IMR-90 (cell line): Measurements from ENCODE around the gene GJC2. TPM values are rescaled to one million over a fixed set of nuclear protein-coding genes. Genes with fewer than 3 reads are reported as not detected.

Experiments
- ATAC-seq: fragments of 200-7000 bp; cut with Tn5 transposase; 2 replicates; pipeline ENCODE4 v1.9.1; 2020; ENCODE audit warnings: low read depth, mild to moderate bottlenecking, moderate library complexity
- BruUV-seq: library from RNA; stranded (reverse); fragments of 400-500 nt; replicated peaks from 2 replicates; lab custom pipeline; 2021; lab: Mats Ljungman, UMichigan
- CTCF ChIA-PET: fragments of 300-600 bp; formaldehyde crosslinking; extraction: SDS; loops from one replicate; lab custom pipeline; 2021; ENCODE audit warnings: antibody characterized with exemption; lab: Yijun Ruan, JAX
- POLR2A ChIA-PET: fragments of 300-600 bp; sonication (Branson Sonifier 250); formaldehyde crosslinking; loops from one replicate; lab custom pipeline; 2022; ENCODE audit warnings: antibody characterized with exemption; ENCODE audit not compliant: unreplicated experiment; lab: Charles Lee
- DNase-seq: peaks from one replicate; pipeline ENCODE4 v3.0.0; 2013
- H2AFZ ChIP-seq: replicated peaks from 2 replicates; pipeline ENCODE3; 2013; ENCODE audit warnings: low read length, mild to moderate bottlenecking; ENCODE audit not compliant: poor library complexity
- H2AK5ac ChIP-seq: 2 replicates; pipeline ENCODE4 v1.6.1; 2013; ENCODE audit warnings: low read depth, low read length, inconsistent platforms
- H2AK9ac ChIP-seq: replicated peaks from 2 replicates; pipeline ENCODE3; 2013; ENCODE audit warnings: mild to moderate bottlenecking, low read depth, low read length, moderate library complexity; ENCODE audit not compliant: poor library complexity
- H2BK120ac ChIP-seq: 2 replicates; pipeline ENCODE4 v1.6.1; 2013; ENCODE audit warnings: low read depth, low read length, inconsistent platforms
- H2BK15ac ChIP-seq: 3 replicates; pipeline ENCODE4 v1.6.1; 2013; ENCODE audit warnings: low read depth, low read length, inconsistent platforms
- H2BK20ac ChIP-seq: 2 replicates; pipeline ENCODE4 v1.6.1; 2013; ENCODE audit warnings: low read depth, mild to moderate bottlenecking, inconsistent platforms, low read length, moderate library complexity
- H2BK5ac ChIP-seq: 2 replicates; pipeline ENCODE4 v1.6.1; 2013; ENCODE audit warnings: mild to moderate bottlenecking, low read depth, low read length, inconsistent platforms; ENCODE audit not compliant: poor library complexity, severe bottlenecking
- H3K14ac ChIP-seq: replicated peaks from 2 replicates; pipeline ENCODE4 v1.6.1; 2013; ENCODE audit warnings: low read depth, low read length, inconsistent platforms
- H3K18ac ChIP-seq: 2 replicates; pipeline ENCODE4 v1.6.1; 2013; ENCODE audit warnings: low read depth, low read length, control low read depth
- H3K23ac ChIP-seq: 2 replicates; pipeline ENCODE4 v1.6.1; 2013; ENCODE audit warnings: low read depth, low read length, inconsistent platforms
- H3K27ac ChIP-seq: 2 replicates; pipeline ENCODE4 v1.5.1; 2013; ENCODE audit warnings: mild to moderate bottlenecking, control low read depth, low read length; ENCODE audit not compliant: insufficient read depth
- H3K27me3 ChIP-seq: 2 replicates; pipeline ENCODE4 v1.6.1; 2013; ENCODE audit warnings: low read length; ENCODE audit not compliant: control insufficient read depth, insufficient read depth
- H3K36me3 ChIP-seq: 2 replicates; pipeline ENCODE4 v1.6.1; 2013; ENCODE audit warnings: low read length, mixed read lengths; ENCODE audit not compliant: control insufficient read depth, insufficient read depth
- H3K4ac ChIP-seq: 2 replicates; pipeline ENCODE4 v1.6.1; 2013; ENCODE audit warnings: low read depth, low read length, inconsistent platforms
- H3K4me1 ChIP-seq: 2 replicates; pipeline ENCODE4 v1.6.1; 2013; ENCODE audit warnings: low read length, mixed read lengths; ENCODE audit not compliant: control insufficient read depth, insufficient read depth
- H3K4me2 ChIP-seq: 2 replicates; pipeline ENCODE4 v1.6.1; 2013; ENCODE audit warnings: low read depth, mild to moderate bottlenecking, control low read depth, low read length, moderate library complexity
- H3K4me3 ChIP-seq: 2 replicates; pipeline ENCODE4 v1.5.1; 2013; ENCODE audit warnings: low read depth, mild to moderate bottlenecking, control low read depth, low read length, moderate library complexity; ENCODE audit not compliant: insufficient read depth
- H3K56ac ChIP-seq: 2 replicates; pipeline ENCODE4 v1.6.1; 2013; ENCODE audit warnings: low read length, inconsistent platforms; ENCODE audit not compliant: insufficient read depth; ENCODE audit errors: extremely low read depth
- H3K79me1 ChIP-seq, 2 experiments: 2 replicates each; pipeline ENCODE4 v1.6.1; 2013; ENCODE audit warnings: low read length in 2 of 2, inconsistent platforms in 1 of 2, low read depth in 1 of 2
- H3K9ac ChIP-seq: 2 replicates; pipeline ENCODE4 v1.6.1; 2013; ENCODE audit warnings: low read depth, low read length, control low read depth
- H3K9me1 ChIP-seq: 2 replicates; pipeline ENCODE4 v1.6.1; 2013; ENCODE audit warnings: low read length, inconsistent platforms; ENCODE audit not compliant: insufficient read depth
- H3K9me3 ChIP-seq: 2 replicates; pipeline ENCODE4 v1.6.1; 2013; ENCODE audit warnings: low read length; ENCODE audit not compliant: control insufficient read depth, insufficient read depth
- H4K20me1 ChIP-seq: 2 replicates; pipeline ENCODE4 v1.6.1; 2013; ENCODE audit warnings: low read length, inconsistent platforms; ENCODE audit not compliant: insufficient read depth
- H4K5ac ChIP-seq: 2 replicates; pipeline ENCODE4 v1.6.1; 2013; ENCODE audit warnings: mild to moderate bottlenecking, low read depth, low read length, control low read depth
- H4K8ac ChIP-seq, 2 experiments: 2 replicates each; pipeline ENCODE4 v1.6.1; 2013; ENCODE audit warnings: low read depth in 2 of 2, low read length in 2 of 2, control low read depth in 1 of 2, inconsistent platforms in 1 of 2
- H4K91ac ChIP-seq: 2 replicates; pipeline ENCODE4 v1.6.1; 2013; ENCODE audit warnings: low read depth, low read length, inconsistent platforms; ENCODE audit not compliant: insufficient read depth
- BHLHE40 ChIP-seq: fragments of 150-350 bp; IDR thresholded peaks from 2 replicates; pipeline ENCODE4 v1.6.1; 2016; ENCODE audit warnings: mild to moderate bottlenecking, low read depth, low read length
- CEBPB ChIP-seq: IDR thresholded peaks from 2 replicates; pipeline ENCODE4 v1.6.1; 2012; ENCODE audit warnings: low read depth, low read length, improper control_type of control experiment
- FOS ChIP-seq: fragments of 150-350 bp; IDR thresholded peaks from 2 replicates; pipeline ENCODE4 v1.6.1; 2016; ENCODE audit warnings: low read depth, low read length
- MAFK ChIP-seq: IDR thresholded peaks from 2 replicates; pipeline ENCODE4 v1.6.1; 2012; ENCODE audit warnings: low read depth, low read length, improper control_type of control experiment
- MAZ ChIP-seq: IDR thresholded peaks from 2 replicates; pipeline ENCODE4 v1.6.1; 2012; ENCODE audit warnings: low read depth, mild to moderate bottlenecking, low read length, improper control_type of control experiment, moderate library complexity, borderline replicate concordance
- NFE2L2 ChIP-seq: fragments of 150-350 bp; IDR thresholded peaks from 2 replicates; pipeline ENCODE4 v1.6.1; 2016; ENCODE audit warnings: low read depth, mild to moderate bottlenecking, low read length
- RAD21 ChIP-seq: IDR thresholded peaks from 2 replicates; pipeline ENCODE4 v1.6.1; 2012; ENCODE audit warnings: low read length, improper control_type of control experiment
- RCOR1 ChIP-seq: IDR thresholded peaks from 2 replicates; pipeline ENCODE4 v1.6.1; 2012; ENCODE audit warnings: mild to moderate bottlenecking, low read length, improper control_type of control experiment; ENCODE audit not compliant: insufficient replicate concordance
- SMC3 ChIP-seq: fragments of 150-350 bp; IDR thresholded peaks from 2 replicates; pipeline ENCODE4 v1.6.1; 2016; ENCODE audit warnings: low read depth, mild to moderate bottlenecking, antibody characterized with exemption, low read length, moderate library complexity
- WGBS, 2 experiments: methylation state at CpG; one replicate each; pipeline versions ENCODE4 v1.1.5 to v1.1.7; 2013; ENCODE audit warnings: missing lambda C conversion rate in 2 of 2; ENCODE audit not compliant: insufficient read length in 1 of 2; ENCODE audit errors: extremely low coverage in 2 of 2; 5-methylcytosine and 5-hydroxymethylcytosine counted together
- dilution Hi-C: fragments of 300-500 bp; cut with HindIII; formaldehyde crosslinking; loops from one replicate; pipeline ENCODE4 v1.14.3; 2018; ENCODE audit warnings: low sequenced_read_pairs; ENCODE audit not compliant: unreplicated experiment
- in situ Hi-C: fragments of 300-500 bp; cut with MboI; formaldehyde crosslinking; loops from 3 replicates; pipeline ENCODE4 v1.14.3; 2019; ENCODE audit warnings: low sequenced_read_pairs, inconsistent platforms, mixed read lengths
- intact Hi-C: fragments of 100-400 bp; cut with micrococcal nuclease; formaldehyde crosslinking; loops from 2 replicates; pipeline ENCODE4 v1.10.0; 2022
- polyA plus RNA-seq, 3 experiments: library from polyadenylated mRNA; depleted of rRNA; stranded (reverse); fragments of >200 nt; gene quantifications; 2 replicates each; pipeline ENCODE4 v1.2.3, GENCODE V29; 2012; ENCODE audit warnings: low replicate concordance in 1 of 3
- total RNA-seq: library from RNA; depleted of rRNA; stranded (reverse); fragments of >200 nt; gene quantifications from 2 replicates; pipeline ENCODE4 v1.2.3, GENCODE V29; 2012
- TF ChIP-seq, protein P1 (sequence below): fragments of 150-350 bp; IDR thresholded peaks from 2 replicates; pipeline ENCODE4 v1.6.1; 2017; ENCODE audit warnings: mild to moderate bottlenecking, antibody characterized with exemption, low read length, low read depth
- TF ChIP-seq, protein P2 (sequence below): conservative IDR thresholded peaks from 2 replicates; pipeline ENCODE4 v1.5.1; 2012; ENCODE audit warnings: mild to moderate bottlenecking, low read depth, low read length, improper control_type of control experiment

Gene GJC2
- total and polyA plus RNA-seq, 2 of the 4 experiments (the other 2 are of a cell fraction), result 1.1 to 1.7 TPM

DNA sequence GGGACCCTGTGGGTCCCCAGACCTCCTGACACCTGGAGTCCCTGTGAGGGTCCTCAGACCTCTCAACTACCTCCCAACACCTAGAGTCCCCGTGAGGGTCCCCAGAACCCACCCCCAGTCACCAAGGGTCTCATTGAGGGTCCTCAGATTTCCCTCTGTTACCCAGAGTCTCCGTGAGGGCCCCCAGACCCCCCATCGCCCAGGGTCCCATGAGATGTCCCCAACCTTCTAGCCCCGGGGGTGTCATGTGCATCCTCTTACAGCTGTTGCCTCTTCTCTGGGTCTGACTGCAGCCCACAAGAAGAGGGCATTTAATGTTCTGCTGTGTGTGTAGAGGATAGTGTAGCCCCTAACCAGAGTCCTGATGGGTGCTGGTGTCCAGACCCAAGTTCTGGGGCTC is 2.0 kb upstream of the GJC2 start:
- in situ Hi-C loops, result no loop called here
- 100% methylated on average over 1 of the region's 4 CpGs; no CpG with 5 or more reads in 1 of the 2 experiments for WGBS, 2 experiments
- H3K79me1 ChIP-seq, result peaks cover 9 to 71% of the 10 kb centered on the region in 2 experiments
- no peak overlapping the region for H3K23ac ChIP-seq
- no TSS peak for BruUV-seq
- no peak overlapping the region for H3K4me3 ChIP-seq
- dilution Hi-C loops, result no loop called here
- H3K9me1 ChIP-seq, result peaks cover 17% of the 10 kb centered on the region
- POLR2A ChIA-PET, result no interaction called here
- H4K20me1 ChIP-seq, result peaks cover 51% of the 10 kb centered on the region
- H3K36me3 ChIP-seq, result peaks cover 10% of the 10 kb centered on the region
- H3K4me2 ChIP-seq, result no peak overlapping the region
- no peak overlapping the region for H2BK20ac ChIP-seq
- no peak overlapping the region for H3K9ac ChIP-seq
- no peak overlapping the region for H4K8ac ChIP-seq
- no peak overlapping the region for H2AFZ ChIP-seq
- no peaks in the 10 kb centered on the region for H3K9me3 ChIP-seq
- H4K91ac ChIP-seq, result no peak overlapping the region
- no peak for ATAC-seq
- no peak overlapping the region for H3K4ac ChIP-seq
- H3K27ac ChIP-seq, result no peak overlapping the region
- no peak overlapping the region for H2AK9ac ChIP-seq
- no peak overlapping the region for H2BK15ac ChIP-seq
- H3K14ac ChIP-seq, result no peak overlapping the region
- no peaks in the 10 kb centered on the region for H3K27me3 ChIP-seq
- no peak for TF ChIP-seq BHLHE40
- TF ChIP-seq, protein P1, sequence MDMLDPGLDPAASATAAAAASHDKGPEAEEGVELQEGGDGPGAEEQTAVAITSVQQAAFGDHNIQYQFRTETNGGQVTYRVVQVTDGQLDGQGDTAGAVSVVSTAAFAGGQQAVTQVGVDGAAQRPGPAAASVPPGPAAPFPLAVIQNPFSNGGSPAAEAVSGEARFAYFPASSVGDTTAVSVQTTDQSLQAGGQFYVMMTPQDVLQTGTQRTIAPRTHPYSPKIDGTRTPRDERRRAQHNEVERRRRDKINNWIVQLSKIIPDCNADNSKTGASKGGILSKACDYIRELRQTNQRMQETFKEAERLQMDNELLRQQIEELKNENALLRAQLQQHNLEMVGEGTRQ, result no peak
- no peak for TF ChIP-seq SMC3
- TF ChIP-seq MAFK, result no peak
- no peak for TF ChIP-seq CEBPB
- TF ChIP-seq NFE2L2, result no peak
- TF ChIP-seq MAZ, result no peak
- TF ChIP-seq, protein P2, sequence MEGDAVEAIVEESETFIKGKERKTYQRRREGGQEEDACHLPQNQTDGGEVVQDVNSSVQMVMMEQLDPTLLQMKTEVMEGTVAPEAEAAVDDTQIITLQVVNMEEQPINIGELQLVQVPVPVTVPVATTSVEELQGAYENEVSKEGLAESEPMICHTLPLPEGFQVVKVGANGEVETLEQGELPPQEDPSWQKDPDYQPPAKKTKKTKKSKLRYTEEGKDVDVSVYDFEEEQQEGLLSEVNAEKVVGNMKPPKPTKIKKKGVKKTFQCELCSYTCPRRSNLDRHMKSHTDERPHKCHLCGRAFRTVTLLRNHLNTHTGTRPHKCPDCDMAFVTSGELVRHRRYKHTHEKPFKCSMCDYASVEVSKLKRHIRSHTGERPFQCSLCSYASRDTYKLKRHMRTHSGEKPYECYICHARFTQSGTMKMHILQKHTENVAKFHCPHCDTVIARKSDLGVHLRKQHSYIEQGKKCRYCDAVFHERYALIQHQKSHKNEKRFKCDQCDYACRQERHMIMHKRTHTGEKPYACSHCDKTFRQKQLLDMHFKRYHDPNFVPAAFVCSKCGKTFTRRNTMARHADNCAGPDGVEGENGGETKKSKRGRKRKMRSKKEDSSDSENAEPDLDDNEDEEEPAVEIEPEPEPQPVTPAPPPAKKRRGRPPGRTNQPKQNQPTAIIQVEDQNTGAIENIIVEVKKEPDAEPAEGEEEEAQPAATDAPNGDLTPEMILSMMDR, result no peak
- no peak for TF ChIP-seq FOS
- no peak for TF ChIP-seq RAD21
- TF ChIP-seq RCOR1, result no peak
- no peak overlapping the region for H4K5ac ChIP-seq
- no peak overlapping the region for H3K18ac ChIP-seq
- H2BK120ac ChIP-seq, result no peak overlapping the region
- CTCF ChIA-PET, result no interaction called here
- H2AK5ac ChIP-seq, result no peak overlapping the region
- H2BK5ac ChIP-seq, result no peak overlapping the region
- no peak overlapping the region for H3K56ac ChIP-seq
- intact Hi-C loops, result no loop called here
- no peak for DNase-seq
- peaks cover 27% of the 10 kb centered on the region for H3K4me1 ChIP-seq
